ENCODE results near the gene CAPN14.
A peak's percentile ranks its signal among the peaks of the same experiment; 100 is the strongest.

Gene CAPN14

GRCh38 chr2:31222071-31222470 is 4.8 kb upstream of the CAPN14 start:
- no peak overlapping the region for H3K9ac ChIP-seq (ENCODE audit: low read length)
- no peak overlapping the region for H3K27ac ChIP-seq (ENCODE audit: low read length)
- H4K20me1 ChIP-seq (ENCODE audit: insufficient read depth, low read length), result no peaks in the 10 kb centered on the region
- no peaks in the 10 kb centered on the region for H3K9me3 ChIP-seq (replicated peaks; ENCODE audit: insufficient read depth, low read length)
- DNase-seq, result peak; percentile 6
- no peak overlapping the region for H3K4me2 ChIP-seq (ENCODE audit: low read depth, low read length)
- H3F3A ChIP-seq (ENCODE audit: insufficient read depth, low read length), result peaks cover 26% of the 10 kb centered on the region
- peaks cover 33% of the 10 kb centered on the region for H3K4me1 ChIP-seq (ENCODE audit: low read length)
- H3K9me2 ChIP-seq (replicated peaks; ENCODE audit: insufficient read depth, low read length), result no peaks in the 10 kb centered on the region
- no peak overlapping the region for H2AFZ ChIP-seq (ENCODE audit: low read length)
- H3K79me2 ChIP-seq (ENCODE audit: low read length), result no peaks in the 10 kb centered on the region
- no peaks in the 10 kb centered on the region for H3K27me3 ChIP-seq (replicated peaks; ENCODE audit: insufficient read depth, low read length)
- H3K4me3 ChIP-seq (ENCODE audit: low read length), result no peak overlapping the region
- TF ChIP-seq EZH2phosphoT487 (IDR thresholded peaks at IDR 0.05; ENCODE audit: low read length) (no peak), EZH2 (optimal IDR thresholded peaks at IDR 0.05; ENCODE audit: low read depth, low read length) (no peak)
- no peaks in the 10 kb centered on the region for H3K36me3 ChIP-seq (replicated peaks; ENCODE audit: insufficient read depth, low read length)

GRCh38 chr2:31221544-31221943 is 4.2 kb upstream of the CAPN14 start:
- Histone ChIP-seq H4K20me1 (ENCODE audit: insufficient read depth, low read length) (no peaks in the 10 kb centered on the region), H3K27ac (ENCODE audit: low read length) (no peak overlapping the region), H2AFZ (ENCODE audit: low read length) (no peak overlapping the region), H3K27me3 (replicated peaks; ENCODE audit: insufficient read depth, low read length) (no peaks in the 10 kb centered on the region), H3K9me2 (replicated peaks; ENCODE audit: insufficient read depth, low read length) (no peaks in the 10 kb centered on the region), H3K9me3 (replicated peaks; ENCODE audit: insufficient read depth, low read length) (no peaks in the 10 kb centered on the region), H3K36me3 (replicated peaks; ENCODE audit: insufficient read depth, low read length) (no peaks in the 10 kb centered on the region), H3K4me1 (ENCODE audit: low read length) (peaks cover 38% of the 10 kb centered on the region), H3K79me2 (ENCODE audit: low read length) (no peaks in the 10 kb centered on the region), H3K4me3 (ENCODE audit: low read length) (no peak overlapping the region), H3K4me2 (ENCODE audit: low read depth, low read length) (no peak overlapping the region), H3K9ac (ENCODE audit: low read length) (no peak overlapping the region), H3F3A (ENCODE audit: insufficient read depth, low read length) (peaks cover 31% of the 10 kb centered on the region)
- TF ChIP-seq CTCF (IDR thresholded peaks at IDR 0.05; ENCODE audit: low read length), result no peak
- no peak for TF ChIP-seq EZH2 (optimal IDR thresholded peaks at IDR 0.05; ENCODE audit: low read depth, low read length)
- no peak for TF ChIP-seq EZH2phosphoT487 (IDR thresholded peaks at IDR 0.05; ENCODE audit: low read length)
- DNase-seq, result no peak

- Histone ChIP-seq H3K4me1 (ENCODE audit: low read length) (peaks cover 60% of the 10 kb centered on the region), H3K79me2 (ENCODE audit: low read length) (no peaks in the 10 kb centered on the region), H3K36me3 (replicated peaks; ENCODE audit: insufficient read depth, low read length) (no peaks in the 10 kb centered on the region), H3K27ac (ENCODE audit: low read length) (peak overlapping the region; percentile 90), H3F3A (ENCODE audit: insufficient read depth, low read length) (peaks cover 51% of the 10 kb centered on the region), H3K9me2 (replicated peaks; ENCODE audit: insufficient read depth, low read length) (no peaks in the 10 kb centered on the region), H3K4me3 (ENCODE audit: low read length) (no peak overlapping the region; the same call in 1 of the 2 replicates), H3K4me2 (ENCODE audit: low read depth, low read length) (peak overlapping the region; percentile 59), H2AFZ (ENCODE audit: low read length) (peak overlapping the region; percentile 68), H3K9ac (ENCODE audit: low read length) (peak overlapping the region; percentile 39; the same call in 1 of the 2 replicates), H4K20me1 (ENCODE audit: insufficient read depth, low read length) (no peaks in the 10 kb centered on the region), H3K27me3 (replicated peaks; ENCODE audit: insufficient read depth, low read length) (no peaks in the 10 kb centered on the region), H3K9me3 (replicated peaks; ENCODE audit: insufficient read depth, low read length) (no peaks in the 10 kb centered on the region)
- peak; percentile 59 for DNase-seq
- no peak for TF ChIP-seq EZH2 (optimal IDR thresholded peaks at IDR 0.05; ENCODE audit: low read depth, low read length)
- no peak for TF ChIP-seq EZH2phosphoT487 (IDR thresholded peaks at IDR 0.05; ENCODE audit: low read length)
- no peak for TF ChIP-seq CTCF (IDR thresholded peaks at IDR 0.05; ENCODE audit: low read length)
These were observed 2.0 kb upstream of the CAPN14 start for GRCh38 chr2:31219131-31219969.

GRCh38 chr2:31216734-31217133 is 581 bp downstream of the CAPN14 start:
- no peaks in the 10 kb centered on the region for H4K20me1 ChIP-seq (ENCODE audit: insufficient read depth, low read length)

More at GRCh38 chr2:31216734-31217133, 581 bp downstream of the CAPN14 start:
- Histone ChIP-seq H3K9me3 (replicated peaks; ENCODE audit: insufficient read depth, low read length) (no peaks in the 10 kb centered on the region), H3K9me2 (replicated peaks; ENCODE audit: insufficient read depth, low read length) (no peaks in the 10 kb centered on the region), H3K4me2 (ENCODE audit: low read depth, low read length) (peak overlapping the region; percentile 65), H3K9ac (ENCODE audit: low read length) (peak overlapping the region; percentile 35; the same call in 1 of the 2 replicates), H3K4me3 (ENCODE audit: low read length) (no peak overlapping the region; the same call in 1 of the 2 replicates), H3K27ac (ENCODE audit: low read length) (peak overlapping the region; percentile 88), H2AFZ (ENCODE audit: low read length) (peak overlapping the region; percentile 37; the same call in 1 of the 2 replicates), H3K79me2 (ENCODE audit: low read length) (no peaks in the 10 kb centered on the region), H3K4me1 (ENCODE audit: low read length) (peaks cover 83% of the 10 kb centered on the region), H3K36me3 (replicated peaks; ENCODE audit: insufficient read depth, low read length) (no peaks in the 10 kb centered on the region), H3F3A (ENCODE audit: insufficient read depth, low read length) (peaks cover 72% of the 10 kb centered on the region), H3K27me3 (replicated peaks; ENCODE audit: insufficient read depth, low read length) (no peaks in the 10 kb centered on the region)
- DNase-seq, result peak; percentile 85
- TF ChIP-seq EZH2phosphoT487 (IDR thresholded peaks at IDR 0.05; ENCODE audit: low read length), result no peak
- no peak for TF ChIP-seq CTCF (IDR thresholded peaks at IDR 0.05; ENCODE audit: low read length)
- no peak for TF ChIP-seq EZH2 (optimal IDR thresholded peaks at IDR 0.05; ENCODE audit: low read depth, low read length)

Measured in MM.1S (cell line).